ENCODE measurements around the gene IL33.

GRCh38 chr9:6305954-6306563 is 90.5 kb downstream of the IL33 start:
- TF ChIP-seq EZH2 (IDR thresholded peaks at IDR 0.05; ENCODE audit: insufficient read depth, poor library complexity, severe bottlenecking): no peak
- TF ChIP-seq EZH2phosphoT487 (IDR thresholded peaks at IDR 0.05; ENCODE audit: insufficient read depth, low read depth): no peak
